Measurements from ENCODE around the gene MBP.

DNA sequence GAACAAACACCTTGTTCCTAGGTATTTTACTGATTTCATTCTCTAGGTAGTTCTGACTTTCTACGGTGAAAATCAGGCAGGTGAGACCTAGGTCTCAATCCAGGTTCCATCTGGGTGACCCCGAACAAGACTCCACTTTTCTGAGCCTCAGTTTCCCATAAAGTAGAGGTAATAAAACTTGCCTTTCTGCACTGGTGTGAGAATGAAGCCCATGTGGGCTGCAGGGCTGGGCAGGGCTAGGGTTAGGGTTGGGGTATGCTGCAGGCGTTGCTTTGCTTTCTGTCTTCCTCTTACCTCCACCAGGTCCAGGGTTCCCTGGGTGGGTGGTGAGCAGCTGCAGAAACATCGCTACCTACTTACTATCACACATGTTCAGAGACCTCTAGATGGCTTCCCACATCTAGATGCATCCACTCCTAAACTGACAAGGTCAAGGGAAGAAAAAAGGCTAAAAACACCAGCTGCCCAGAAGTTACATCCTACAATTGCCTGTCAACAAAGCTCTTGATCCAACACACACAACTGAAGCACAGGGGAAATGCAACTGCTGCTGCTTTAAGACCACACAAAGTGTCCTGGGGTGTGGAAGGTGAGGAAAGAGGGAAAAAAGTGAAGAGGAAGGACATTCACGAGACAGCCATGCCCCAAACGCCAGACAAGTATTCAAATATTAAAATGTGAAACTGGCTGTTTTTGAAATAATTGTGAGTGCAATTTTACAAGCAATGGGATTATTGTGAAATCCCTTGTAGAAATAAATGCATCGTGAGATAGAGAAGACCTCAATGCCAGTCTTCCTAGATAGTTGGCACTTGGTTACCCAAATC, 23.5 kb downstream of the MBP start:
- no peak for TF ChIP-seq EZH2phosphoT487 (IDR thresholded peaks at IDR 0.05; ENCODE audit: unreplicated experiment)
- TF ChIP-seq, protein P1, sequence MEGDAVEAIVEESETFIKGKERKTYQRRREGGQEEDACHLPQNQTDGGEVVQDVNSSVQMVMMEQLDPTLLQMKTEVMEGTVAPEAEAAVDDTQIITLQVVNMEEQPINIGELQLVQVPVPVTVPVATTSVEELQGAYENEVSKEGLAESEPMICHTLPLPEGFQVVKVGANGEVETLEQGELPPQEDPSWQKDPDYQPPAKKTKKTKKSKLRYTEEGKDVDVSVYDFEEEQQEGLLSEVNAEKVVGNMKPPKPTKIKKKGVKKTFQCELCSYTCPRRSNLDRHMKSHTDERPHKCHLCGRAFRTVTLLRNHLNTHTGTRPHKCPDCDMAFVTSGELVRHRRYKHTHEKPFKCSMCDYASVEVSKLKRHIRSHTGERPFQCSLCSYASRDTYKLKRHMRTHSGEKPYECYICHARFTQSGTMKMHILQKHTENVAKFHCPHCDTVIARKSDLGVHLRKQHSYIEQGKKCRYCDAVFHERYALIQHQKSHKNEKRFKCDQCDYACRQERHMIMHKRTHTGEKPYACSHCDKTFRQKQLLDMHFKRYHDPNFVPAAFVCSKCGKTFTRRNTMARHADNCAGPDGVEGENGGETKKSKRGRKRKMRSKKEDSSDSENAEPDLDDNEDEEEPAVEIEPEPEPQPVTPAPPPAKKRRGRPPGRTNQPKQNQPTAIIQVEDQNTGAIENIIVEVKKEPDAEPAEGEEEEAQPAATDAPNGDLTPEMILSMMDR (conservative IDR thresholded peaks at IDR 0.05; ENCODE audit: low read depth in 2 of 2): no peak
- TF ChIP-seq EZH2 (IDR thresholded peaks at IDR 0.05; ENCODE audit: low read depth, unreplicated experiment): no peak
- no peak for TF ChIP-seq ZNF114 (CRISPR knock-in tag; IDR thresholded peaks at IDR 0.05)
- no peak for TF ChIP-seq JUNB (IDR thresholded peaks at IDR 0.05; ENCODE audit: unreplicated experiment)
- TF ChIP-seq STAT1 (IDR thresholded peaks at IDR 0.05; ENCODE audit: unreplicated experiment): no peak
- TF ChIP-seq ZNF331 (CRISPR knock-in tag; IDR thresholded peaks at IDR 0.05; ENCODE audit: low read depth): no peak
- TF ChIP-seq, protein P2, sequence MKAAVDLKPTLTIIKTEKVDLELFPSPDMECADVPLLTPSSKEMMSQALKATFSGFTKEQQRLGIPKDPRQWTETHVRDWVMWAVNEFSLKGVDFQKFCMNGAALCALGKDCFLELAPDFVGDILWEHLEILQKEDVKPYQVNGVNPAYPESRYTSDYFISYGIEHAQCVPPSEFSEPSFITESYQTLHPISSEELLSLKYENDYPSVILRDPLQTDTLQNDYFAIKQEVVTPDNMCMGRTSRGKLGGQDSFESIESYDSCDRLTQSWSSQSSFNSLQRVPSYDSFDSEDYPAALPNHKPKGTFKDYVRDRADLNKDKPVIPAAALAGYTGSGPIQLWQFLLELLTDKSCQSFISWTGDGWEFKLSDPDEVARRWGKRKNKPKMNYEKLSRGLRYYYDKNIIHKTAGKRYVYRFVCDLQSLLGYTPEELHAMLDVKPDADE (IDR thresholded peaks at IDR 0.05): no peak
- TF ChIP-seq POLR2AphosphoS5 (IDR thresholded peaks at IDR 0.05; ENCODE audit: low read depth): no peak
- TF ChIP-seq, protein P3, sequence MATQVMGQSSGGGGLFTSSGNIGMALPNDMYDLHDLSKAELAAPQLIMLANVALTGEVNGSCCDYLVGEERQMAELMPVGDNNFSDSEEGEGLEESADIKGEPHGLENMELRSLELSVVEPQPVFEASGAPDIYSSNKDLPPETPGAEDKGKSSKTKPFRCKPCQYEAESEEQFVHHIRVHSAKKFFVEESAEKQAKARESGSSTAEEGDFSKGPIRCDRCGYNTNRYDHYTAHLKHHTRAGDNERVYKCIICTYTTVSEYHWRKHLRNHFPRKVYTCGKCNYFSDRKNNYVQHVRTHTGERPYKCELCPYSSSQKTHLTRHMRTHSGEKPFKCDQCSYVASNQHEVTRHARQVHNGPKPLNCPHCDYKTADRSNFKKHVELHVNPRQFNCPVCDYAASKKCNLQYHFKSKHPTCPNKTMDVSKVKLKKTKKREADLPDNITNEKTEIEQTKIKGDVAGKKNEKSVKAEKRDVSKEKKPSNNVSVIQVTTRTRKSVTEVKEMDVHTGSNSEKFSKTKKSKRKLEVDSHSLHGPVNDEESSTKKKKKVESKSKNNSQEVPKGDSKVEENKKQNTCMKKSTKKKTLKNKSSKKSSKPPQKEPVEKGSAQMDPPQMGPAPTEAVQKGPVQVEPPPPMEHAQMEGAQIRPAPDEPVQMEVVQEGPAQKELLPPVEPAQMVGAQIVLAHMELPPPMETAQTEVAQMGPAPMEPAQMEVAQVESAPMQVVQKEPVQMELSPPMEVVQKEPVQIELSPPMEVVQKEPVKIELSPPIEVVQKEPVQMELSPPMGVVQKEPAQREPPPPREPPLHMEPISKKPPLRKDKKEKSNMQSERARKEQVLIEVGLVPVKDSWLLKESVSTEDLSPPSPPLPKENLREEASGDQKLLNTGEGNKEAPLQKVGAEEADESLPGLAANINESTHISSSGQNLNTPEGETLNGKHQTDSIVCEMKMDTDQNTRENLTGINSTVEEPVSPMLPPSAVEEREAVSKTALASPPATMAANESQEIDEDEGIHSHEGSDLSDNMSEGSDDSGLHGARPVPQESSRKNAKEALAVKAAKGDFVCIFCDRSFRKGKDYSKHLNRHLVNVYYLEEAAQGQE (IDR thresholded peaks at IDR 0.05; ENCODE audit: unreplicated experiment): no peak

Measured in GM23338 (cell line).